ENCODE measurements around the gene STAT2. TPM values are rescaled to one million over a fixed set of nuclear protein-coding genes. Genes with fewer than 3 reads are reported as not detected.
"Not testable (repeated sequence)": the region's sequence is repeated elsewhere in the genome, so short reads cannot be mapped to it uniquely, and the experiment has no call there.

STAT2 gene
- total RNA-seq, 2 donors from 2014 or later = 77.7 to 79.2 TPM

DNA sequence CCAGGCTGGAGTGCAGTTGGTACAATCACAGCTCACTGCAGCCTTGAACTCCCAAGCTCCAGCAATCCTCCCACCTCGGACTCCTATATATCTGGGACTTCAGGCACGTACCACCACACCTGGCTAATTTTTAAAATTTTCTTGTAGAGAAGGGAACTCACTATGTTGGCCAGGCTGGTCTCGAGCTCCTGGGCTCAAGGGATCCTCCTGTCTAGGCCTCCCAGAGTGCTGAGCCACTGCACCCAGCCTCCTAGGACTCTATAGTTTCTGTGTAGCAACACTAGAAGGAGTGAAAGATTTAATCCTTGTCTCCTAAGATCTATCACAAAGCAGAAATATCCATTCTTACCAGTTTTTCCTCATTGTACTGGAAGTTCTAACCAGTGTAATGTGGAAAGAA is 7.0 kb upstream of the STAT2 start:
- ATAC-seq = no peak
- no peak for DNase-seq
- intact Hi-C loops (cut with DNase I, micrococcal nuclease) = no loop called here

DNA sequence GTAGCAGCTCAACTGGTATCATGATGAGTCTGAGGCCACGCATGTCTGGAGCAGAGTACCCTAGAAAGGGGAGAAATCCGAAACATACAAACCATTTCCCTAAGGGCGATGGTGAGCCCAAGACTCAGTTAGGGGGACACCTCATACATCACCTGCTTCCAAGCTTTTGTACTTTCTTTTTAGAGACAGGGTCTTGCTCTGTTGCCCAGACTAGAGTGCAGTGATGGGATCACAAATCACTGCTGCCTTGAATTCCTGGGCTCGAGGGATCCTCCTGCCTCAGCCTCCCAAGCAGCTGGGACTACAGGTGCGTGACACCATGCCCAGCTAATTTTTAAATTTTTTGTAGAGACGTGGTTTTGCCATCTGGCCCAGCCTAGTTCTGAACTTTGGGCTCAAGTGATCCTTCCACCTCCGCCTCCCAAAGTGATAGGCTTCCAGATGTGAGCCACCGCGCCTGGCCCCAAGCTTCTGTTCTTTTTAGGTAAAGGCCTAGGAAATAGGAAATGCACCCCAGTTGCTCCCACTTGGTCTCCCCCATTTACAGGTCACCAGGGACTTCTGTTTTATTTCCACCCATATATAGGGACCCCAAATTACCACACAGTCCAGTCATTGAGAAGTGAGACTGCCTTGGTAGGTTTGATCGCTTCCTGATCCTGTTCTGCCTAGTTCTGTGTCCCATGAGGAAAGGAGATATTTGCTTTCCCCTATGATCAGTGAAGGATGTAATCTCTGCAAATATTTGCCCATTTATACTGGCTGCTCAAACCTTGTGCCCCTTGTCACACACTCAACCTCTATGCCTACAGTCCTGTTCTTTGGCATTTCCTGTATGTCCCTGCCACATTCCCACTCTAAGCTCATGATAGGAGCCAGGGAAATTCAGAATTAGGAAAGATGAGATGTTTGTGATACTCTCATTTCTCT is 2.5 kb upstream of the STAT2 start, which contains the start of gene APOF:
APOF (minus strand) TSS at position 728 of the 930 bp plus-strand sequence; CDS start at position 616, 112 bp downstream.
- no peak for ATAC-seq
- intact Hi-C loops (cut with DNase I, micrococcal nuclease) = no loop called here
- no peak for DNase-seq

DNA sequence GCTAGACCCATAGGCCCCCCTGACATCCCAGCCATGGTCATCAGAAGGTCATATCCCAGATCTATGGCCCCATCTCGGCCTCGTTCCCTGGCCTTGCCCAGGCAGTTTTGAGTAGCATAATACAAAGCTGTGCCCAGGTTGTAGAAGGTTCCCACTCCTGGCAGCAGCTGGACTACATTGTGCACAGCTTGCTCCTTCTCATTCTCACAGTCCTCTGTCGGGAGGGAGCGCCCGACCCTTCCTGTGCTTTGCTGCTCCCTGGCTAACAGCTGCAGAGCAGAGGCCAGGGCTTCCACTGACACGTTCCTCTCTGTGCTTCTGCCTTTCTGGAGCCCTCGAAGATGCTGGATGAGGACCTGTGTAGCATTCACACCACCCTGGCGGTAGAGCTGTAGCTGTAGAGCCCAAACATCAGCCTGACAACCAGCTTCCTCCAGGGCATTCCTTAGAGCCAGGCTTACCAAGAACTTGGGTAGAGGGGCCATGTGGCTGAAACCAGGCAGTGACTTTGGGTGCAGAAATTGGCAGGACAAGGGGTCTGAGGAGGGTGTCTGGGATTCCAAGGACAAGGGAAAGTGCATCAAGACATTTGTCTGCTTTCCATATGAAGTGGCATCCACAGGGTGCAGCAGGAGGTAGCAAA is 1.7 kb upstream of the STAT2 start:
- no peak for DNase-seq
- ATAC-seq = no peak

DNA sequence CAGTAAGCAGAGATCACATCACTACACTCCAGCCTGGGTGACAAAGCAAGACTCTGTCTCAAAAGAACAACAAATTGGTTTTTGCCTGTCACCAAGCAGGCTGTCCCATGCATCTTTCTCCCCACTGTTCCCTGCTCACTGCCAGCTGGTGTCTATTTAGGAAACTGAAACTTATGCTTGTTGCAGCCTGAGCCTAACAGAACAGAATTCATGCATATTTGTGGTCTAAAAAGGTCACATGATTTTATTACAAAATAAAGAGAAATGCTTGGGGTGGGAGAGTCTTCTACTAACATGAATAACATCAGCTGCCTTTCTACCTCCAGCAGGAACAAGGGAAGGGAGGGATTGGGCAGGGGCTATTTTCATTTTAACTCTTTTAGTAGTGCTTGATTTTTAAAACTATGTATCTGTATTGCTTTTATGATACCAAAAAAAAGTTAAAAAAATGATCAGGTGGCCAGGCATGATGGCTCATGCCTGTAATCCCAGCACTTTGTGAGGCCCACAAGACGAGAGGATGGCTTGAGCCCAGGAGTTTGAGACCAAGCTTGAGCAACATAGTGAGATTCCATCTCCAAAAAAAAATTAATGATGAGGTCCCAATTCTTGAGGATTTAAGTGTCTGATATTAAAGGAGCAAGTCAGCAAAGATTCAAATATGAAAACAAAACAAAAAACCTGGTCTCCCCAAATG is 923 bp downstream of the STAT2 start:
- intact Hi-C loops (cut with DNase I, micrococcal nuclease) = no loop called here
- ATAC-seq = no peak
- no peak for DNase-seq

More for the DNA sequence above, 1.7 kb upstream of the STAT2 start:
- intact Hi-C loops (cut with DNase I, micrococcal nuclease) = no loop called here

DNA sequence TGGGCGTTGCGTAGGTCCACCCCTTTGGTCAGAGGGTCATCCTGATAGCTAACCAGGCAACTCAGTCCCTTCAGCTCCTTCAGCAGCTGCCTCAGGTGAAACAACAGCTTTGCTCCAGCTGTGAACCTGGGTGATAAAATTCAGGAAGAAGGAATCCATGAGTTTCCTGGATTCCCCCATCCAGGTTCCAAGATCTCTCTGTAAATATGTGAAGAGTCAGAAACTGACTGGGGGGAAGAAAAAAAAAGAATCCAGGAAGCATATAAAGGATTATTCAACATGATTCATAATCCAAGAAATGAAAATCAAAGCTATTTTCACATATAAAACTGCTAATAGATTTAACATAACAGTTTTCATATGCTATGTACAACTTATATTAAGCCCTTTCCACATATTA is 8.6 kb downstream of the STAT2 start:
- no peak for DNase-seq
- no peak for ATAC-seq
- intact Hi-C loops (cut with DNase I, micrococcal nuclease) = no loop called here

DNA sequence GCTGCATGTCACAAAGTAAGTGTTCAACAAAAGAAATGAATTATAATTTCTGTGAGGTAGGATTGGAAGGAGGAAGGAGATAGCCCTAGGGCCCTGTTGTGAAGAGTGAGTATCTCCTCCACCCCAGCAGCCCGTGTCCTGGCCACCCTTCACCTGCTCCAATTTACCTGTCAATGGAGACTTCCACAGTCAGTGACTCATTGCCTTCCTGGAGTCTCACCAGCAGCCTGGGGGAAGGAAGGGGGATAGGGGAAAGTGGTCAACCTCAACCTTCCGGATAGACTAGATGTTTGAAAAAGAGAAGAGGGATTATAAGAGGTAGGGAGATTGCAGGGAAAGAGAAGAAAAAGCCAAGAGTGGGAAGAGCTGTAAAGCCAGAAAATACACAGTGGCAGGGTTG is 9.2 kb downstream of the STAT2 start:
- intact Hi-C loops (cut with DNase I, micrococcal nuclease) = no loop called here
- no peak for DNase-seq
- ATAC-seq = no peak

DNA sequence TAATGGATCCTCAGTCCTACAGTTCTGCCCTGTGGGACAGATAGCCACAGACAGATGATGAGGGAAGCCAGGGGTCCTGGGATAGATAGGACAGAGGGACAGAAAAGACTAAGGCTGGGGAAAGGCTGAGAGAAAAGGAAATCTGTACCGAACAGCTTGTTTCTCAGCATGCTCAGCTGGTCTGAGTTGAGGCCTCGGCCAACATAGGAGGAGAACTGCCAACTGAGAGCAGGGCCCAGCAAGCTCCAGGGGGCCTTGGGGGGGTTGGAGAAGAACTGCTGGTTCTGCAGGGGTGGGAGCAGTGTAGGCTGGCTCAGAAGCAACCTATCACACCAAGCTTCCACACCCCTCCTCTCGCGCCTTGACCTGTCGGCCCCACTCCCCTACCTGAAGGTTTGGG is 11.1 kb downstream of the STAT2 start:
- no peak for DNase-seq
- intact Hi-C loops (cut with DNase I, micrococcal nuclease) = no loop called here
- ATAC-seq = no peak

DNA sequence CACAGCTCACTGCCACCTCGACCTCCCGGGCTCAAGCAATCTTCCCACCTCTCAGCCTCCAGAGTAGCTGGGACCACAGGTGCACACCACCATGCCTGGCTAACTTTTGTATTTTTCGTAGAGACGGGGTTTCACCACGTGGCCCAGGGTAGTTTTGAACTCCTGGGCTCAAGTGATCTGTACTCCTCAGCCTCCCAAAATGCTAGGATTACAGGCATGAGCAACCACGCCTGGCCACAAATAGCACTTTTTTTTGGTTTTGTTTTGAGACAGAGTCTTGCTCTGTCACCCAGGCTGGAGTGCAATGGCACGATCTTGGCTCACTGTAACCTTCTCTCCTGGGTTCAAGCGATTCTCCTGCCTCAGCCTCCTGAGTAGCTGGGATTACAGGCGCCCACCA is 12.7 kb downstream of the STAT2 start:
- ATAC-seq; intact Hi-C loops (cut with DNase I, micrococcal nuclease); DNase-seq: not testable (repeated sequence)

DNA sequence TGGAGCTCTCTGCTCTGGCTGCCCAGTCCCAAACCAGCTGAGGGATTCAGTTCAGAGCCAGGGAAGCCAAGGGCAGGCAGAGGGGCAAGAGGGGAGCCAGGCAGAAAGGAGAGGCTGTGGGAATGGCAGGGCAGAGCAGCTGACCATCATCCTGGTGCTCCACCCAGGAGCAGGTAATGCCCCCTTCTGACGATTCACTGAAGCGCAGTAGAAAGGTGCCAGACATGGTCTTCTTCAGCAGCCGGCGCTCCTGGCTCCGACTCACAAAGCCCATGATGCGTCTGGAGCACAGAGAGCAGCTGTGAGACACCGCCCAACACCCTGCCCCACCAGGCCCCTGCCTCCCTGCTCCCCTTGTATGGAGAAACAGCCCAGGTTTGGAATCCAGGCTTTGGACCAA is 13.2 kb downstream of the STAT2 start:
- no peak for DNase-seq
- no peak for ATAC-seq
- intact Hi-C loops (cut with DNase I, micrococcal nuclease) = no loop called here

DNA sequence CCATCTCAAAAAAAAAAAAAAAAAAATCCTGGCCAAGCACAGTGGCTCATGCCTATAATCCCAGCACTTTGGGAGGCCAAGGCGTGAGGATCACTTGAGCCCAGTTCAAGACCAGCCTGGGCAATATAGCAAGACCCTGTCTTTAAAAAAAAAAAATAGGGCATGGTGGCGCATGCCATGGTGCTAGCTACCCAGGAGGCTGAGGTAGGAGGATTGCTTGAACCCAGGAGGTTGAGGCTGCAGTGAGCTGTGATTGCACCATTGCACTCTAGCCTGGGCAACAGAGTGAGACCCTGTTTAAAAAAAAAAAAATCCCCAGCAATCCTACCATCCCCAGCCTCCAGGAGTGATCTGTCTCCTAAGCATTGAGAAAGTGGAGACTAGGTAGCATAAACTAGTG is 17.6 kb downstream of the STAT2 start:
- ATAC-seq; intact Hi-C loops (cut with DNase I, micrococcal nuclease); DNase-seq: not testable (repeated sequence)

DNA sequence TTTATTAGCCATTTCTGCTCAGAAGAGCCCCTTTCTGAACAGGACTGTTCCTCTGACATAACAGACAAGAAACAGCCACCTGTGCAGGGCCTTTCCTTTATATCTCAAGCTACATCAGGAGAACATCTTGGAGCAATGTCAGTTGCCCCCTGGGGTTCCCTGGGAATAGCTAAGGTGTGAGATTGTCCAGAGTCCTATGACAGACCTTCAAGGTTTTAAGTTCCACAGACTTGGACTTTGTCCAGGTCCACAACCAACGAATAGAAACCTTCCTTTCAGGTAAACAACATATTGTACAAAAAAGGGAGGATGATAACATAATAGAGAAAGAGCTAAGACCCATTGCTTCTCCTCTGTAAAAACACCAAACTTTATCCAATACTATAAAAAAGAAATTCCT is 18.3 kb downstream of the STAT2 start:
- ATAC-seq (no peak), DNase-seq (no peak)
- intact Hi-C loops (cut with DNase I, micrococcal nuclease) = no loop called here

DNA sequence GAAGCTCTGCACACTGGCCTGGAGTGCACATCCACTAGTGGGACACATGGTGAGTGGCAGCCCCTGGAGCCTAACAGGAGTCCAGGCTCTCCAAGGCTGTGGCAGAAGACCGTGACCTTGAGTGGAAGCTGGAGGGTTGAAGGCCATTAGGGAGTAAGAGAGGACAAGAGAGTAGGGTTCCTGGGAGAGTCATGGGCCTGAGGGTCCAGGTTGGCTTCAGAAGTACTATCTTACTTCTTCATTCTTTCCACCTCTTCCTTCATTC is 20.8 kb downstream of the STAT2 start:
- DNase-seq = no peak
- no peak for ATAC-seq
- intact Hi-C loops (cut with DNase I, micrococcal nuclease) = no loop called here

DNA sequence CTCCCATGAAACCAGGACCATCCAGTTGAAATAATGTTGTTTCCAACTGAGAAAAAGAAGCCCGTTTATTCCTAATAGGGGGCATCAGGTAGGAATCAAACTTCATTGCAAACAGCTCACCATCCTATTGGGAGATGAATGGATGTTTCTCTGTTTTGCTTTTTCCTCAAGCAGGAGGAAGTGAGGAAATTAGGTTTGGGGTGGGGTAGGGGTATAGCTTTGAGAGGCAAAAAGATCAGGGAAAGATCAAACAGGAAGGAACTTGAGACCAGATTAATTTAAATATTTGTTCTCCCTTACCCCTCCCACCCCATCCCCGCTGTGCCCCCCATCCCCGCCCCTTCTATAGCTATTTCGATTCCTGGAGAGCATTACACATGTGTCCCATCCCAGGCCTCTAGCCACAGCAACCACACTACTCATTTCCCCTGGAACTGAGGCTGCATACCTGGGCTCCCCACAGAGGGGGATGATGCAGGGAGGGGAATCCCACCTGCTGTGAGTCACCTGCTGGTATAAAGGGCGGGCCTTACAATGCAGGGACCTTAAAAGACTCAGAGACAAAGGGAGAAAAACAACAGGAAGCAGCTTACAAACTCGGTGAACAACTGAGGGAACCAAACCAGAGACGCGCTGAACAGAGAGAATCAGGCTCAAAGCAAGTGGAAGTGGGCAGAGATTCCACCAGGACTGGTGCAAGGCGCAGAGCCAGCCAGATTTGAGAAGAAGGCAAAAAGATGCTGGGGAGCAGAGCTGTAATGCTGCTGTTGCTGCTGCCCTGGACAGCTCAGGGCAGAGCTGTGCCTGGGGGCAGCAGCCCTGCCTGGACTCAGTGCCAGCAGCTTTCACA is 21.4 kb downstream of the STAT2 start, which contains the start of gene IL23A:
IL23A (plus strand) TSS at position 577 of the 850 bp plus-strand sequence; CDS start at position 738, 161 bp downstream.
- DNase-seq (no peak), ATAC-seq (no peak)
- intact Hi-C loops (cut with DNase I, micrococcal nuclease) = no loop called here

DNA sequence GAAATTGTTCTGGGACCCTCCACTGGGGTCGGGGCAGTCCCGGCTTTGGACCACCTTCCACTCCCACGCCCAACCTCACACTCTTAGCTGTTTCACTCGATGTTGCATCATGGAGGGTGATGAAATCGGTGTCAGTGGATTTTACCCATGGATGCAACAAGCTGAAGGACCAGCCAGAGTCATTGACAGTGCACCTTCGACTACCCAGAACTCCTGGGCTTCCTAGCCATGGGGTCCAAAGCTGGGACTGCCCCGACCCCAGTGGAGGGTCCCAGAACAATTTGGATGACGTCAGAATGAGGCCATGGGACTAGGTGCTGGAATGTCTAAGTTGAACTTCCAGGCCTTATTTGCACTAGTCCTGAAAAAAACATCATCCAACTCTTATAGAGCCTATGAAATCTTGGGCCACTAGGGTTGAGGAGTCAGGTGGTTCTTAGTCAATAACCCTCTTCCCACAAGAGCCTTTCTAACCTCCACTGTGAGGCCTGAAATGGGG is 22.1 kb downstream of the STAT2 start:
- DNase-seq = no peak
- no peak for ATAC-seq
- intact Hi-C loops (cut with DNase I, micrococcal nuclease) = no loop called here

DNA sequence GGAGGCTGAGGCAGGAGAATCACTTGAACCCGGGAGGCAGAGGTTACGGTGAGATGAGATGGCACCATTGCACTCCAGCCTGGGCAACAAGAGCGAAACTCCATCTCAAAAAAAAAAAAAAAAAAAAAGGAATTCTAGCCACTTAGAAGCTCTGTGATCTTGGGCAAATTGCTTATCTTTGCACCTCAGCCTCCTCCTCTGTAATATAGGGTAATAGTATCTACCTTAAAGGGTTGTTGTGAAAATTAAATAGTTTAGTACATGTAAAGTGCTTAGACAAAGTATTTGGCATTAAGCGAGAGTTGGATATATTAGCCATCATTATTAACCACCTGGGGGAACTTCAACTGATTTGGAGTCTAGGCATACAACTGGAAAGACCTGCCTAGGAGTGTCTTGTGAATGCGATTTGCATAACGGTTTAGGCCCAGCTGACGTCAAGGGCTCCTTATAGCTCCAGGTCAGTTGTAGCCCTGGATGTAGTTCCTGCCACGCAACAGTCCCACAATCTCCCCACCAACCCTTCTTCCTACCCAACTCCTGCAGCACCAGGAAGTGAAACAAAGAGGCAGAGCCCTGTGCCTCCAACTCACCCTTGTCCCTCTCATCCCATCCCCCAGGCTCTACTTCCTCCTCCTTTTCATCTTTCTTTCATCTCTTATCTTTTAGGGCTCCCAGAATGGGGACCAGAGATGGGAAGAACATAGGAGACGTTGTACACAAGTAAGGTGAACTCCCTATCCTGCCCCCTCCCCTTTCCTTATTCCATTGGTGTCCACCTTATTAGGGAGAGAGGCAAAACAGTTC is 23.3 kb downstream of the STAT2 start:
- no peak for ATAC-seq
- intact Hi-C loops (cut with DNase I, micrococcal nuclease) = no loop called here
- peak in 1 of 2 donors; percentile 52 for DNase-seq

DNA sequence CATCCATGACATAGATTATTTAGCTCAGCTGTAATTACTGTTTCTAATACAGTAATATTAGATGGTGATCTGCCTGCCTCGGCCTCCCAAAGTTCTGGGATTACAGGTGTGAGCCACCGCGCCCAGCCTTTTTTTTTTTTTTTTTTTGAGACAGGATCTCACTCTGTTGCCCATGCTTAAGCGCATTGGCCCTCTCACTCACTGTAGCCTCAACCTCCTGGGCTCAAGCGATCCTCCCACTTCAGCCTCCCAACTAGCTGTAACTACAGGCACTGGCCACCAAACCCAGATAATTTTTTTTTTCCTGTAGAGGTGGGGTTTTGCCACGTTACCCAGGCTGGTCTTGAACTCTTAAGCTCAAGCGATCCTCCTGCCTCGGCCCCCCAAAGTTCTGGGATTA is 24.4 kb downstream of the STAT2 start:
- ATAC-seq; intact Hi-C loops (cut with DNase I, micrococcal nuclease); DNase-seq: not testable (repeated sequence)

DNA sequence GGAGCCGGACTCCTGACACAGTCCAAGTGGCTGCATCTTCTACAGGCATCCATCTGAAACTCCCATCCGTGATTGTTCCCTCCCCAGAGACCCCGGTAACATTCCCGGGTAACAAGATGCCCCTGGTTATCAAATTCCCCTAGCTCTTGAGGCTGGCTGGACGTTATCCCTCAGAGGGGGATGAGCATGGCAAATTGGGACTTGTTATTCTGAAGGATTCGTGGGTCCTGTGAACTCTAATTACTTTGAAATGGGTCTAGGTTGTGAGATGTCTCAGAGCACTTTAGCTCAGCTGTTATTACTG is 25.5 kb downstream of the STAT2 start:
- ATAC-seq (no peak), DNase-seq (no peak)
- intact Hi-C loops (cut with DNase I, micrococcal nuclease) = no loop called here

Measured in left colon (tissue), 2 donors.